Activated naive CD4-positive, alpha-beta T cell treated with anti-CD3 and anti-CD28 coated beads, Interleukin-2, amount 50 U/mL, for 72 hours (primary cell): ENCODE data around the gene DHRS11. TPM values are rescaled to one million over a fixed set of nuclear protein-coding genes. Genes with fewer than 3 reads are reported as not detected.

Source experiments
- total RNA-seq, 2 donors: library from RNA; stranded (reverse); gene quantifications; one replicate each; pipeline ENCODE4 v1.2.3, GENCODE V29; 2022

The DHRS11 gene
- total RNA-seq, 2 donors from 2014 or later, result 8.9 to 9.6 TPM

Other genes starting within 250 kb of the DHRS11 start
- gene TBC1D3H, start 203.4 kb upstream of the DHRS11 start, total RNA-seq, result not detected
- gene ZNHIT3, start 105.2 kb upstream of the DHRS11 start, total RNA-seq, result 10 to 100 TPM; 47.4 to 62.3 TPM
- 100 to 1,000 TPM; 153 to 170 TPM for gene MYO19, start 57.0 kb upstream of the DHRS11 start, total RNA-seq
- 10 to 100 TPM in 1 of 2 donors, 1 to 10 TPM in 1; 7.7 to 11.6 TPM for gene PIGW, start 56.9 kb upstream of the DHRS11 start, total RNA-seq
- gene GGNBP2, start 47.0 kb upstream of the DHRS11 start, total RNA-seq, result 100 to 1,000 TPM in 1 of 2 donors, 10 to 100 TPM in 1; 97.7 to 151 TPM
- gene MRM1, start 9.7 kb downstream of the DHRS11 start, total RNA-seq, result 10 to 100 TPM in 1 of 2 donors, 1 to 10 TPM in 1; 8.0 to 16.5 TPM